22Rv1 (cell line): ENCODE data around the gene ENGASE.

Source experiments
- H3K27ac ChIP-seq: fragments of 450-650 bp; 2 replicates; pipeline ENCODE4 v1.5.1; 2017
- ZFX ChIP-seq: fragments of 450-650 bp; IDR thresholded peaks from 2 replicates; pipeline ENCODE4 v1.6.1; 2017; ENCODE audit warnings: antibody characterized with exemption, borderline replicate concordance
- TF ChIP-seq, protein P1 (sequence below): fragments of 450-650 bp; IDR thresholded peaks from 2 replicates; pipeline ENCODE4 v1.5.1; 2017; ENCODE audit warnings: mild to moderate bottlenecking

Gene ENGASE

DNA sequence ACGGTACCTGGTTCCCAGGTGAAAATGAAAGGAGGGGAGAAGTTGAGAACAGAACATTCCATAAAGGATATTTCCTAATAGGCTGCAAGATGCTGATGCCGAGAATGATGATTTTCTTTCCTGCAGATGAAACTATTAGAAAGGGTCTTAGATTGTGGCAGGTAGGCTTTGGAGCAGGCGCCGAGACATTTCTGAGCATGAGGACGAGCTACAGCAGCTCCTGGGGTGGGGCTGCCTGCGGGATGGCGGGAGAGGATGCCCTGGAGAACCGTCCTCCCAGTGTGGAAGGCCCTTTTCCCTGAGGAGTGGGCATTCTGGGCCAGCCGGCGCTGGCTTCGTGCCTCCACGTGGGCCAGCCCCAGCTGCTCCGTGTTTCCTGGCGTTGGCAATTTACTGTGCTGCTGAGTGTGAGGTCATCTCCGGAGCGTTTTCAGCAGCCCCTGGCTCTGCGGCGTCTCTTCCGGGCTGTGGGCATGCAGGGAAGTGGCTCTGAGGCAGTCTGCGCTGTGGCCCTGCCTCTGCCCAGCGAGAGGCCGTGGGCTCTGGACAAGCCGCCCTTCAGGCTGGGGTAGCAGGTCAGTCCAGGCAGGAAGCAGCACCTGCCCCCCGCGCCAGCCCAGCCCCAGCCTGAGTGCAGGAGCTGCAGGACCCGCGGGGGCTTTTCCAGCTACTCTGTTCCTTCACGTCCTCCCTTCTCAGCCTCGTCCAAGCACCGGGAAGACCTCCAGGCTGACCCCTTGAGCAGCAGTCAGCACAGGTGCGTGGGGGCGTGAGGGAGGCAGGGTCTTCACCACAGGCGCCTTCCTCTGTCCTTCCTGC is 12.2 kb downstream of the ENGASE start:
- TF ChIP-seq, protein P1, sequence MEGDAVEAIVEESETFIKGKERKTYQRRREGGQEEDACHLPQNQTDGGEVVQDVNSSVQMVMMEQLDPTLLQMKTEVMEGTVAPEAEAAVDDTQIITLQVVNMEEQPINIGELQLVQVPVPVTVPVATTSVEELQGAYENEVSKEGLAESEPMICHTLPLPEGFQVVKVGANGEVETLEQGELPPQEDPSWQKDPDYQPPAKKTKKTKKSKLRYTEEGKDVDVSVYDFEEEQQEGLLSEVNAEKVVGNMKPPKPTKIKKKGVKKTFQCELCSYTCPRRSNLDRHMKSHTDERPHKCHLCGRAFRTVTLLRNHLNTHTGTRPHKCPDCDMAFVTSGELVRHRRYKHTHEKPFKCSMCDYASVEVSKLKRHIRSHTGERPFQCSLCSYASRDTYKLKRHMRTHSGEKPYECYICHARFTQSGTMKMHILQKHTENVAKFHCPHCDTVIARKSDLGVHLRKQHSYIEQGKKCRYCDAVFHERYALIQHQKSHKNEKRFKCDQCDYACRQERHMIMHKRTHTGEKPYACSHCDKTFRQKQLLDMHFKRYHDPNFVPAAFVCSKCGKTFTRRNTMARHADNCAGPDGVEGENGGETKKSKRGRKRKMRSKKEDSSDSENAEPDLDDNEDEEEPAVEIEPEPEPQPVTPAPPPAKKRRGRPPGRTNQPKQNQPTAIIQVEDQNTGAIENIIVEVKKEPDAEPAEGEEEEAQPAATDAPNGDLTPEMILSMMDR, result no peak
- no peak for TF ChIP-seq ZFX
- H3K27ac ChIP-seq, result no peak overlapping the region

DNA sequence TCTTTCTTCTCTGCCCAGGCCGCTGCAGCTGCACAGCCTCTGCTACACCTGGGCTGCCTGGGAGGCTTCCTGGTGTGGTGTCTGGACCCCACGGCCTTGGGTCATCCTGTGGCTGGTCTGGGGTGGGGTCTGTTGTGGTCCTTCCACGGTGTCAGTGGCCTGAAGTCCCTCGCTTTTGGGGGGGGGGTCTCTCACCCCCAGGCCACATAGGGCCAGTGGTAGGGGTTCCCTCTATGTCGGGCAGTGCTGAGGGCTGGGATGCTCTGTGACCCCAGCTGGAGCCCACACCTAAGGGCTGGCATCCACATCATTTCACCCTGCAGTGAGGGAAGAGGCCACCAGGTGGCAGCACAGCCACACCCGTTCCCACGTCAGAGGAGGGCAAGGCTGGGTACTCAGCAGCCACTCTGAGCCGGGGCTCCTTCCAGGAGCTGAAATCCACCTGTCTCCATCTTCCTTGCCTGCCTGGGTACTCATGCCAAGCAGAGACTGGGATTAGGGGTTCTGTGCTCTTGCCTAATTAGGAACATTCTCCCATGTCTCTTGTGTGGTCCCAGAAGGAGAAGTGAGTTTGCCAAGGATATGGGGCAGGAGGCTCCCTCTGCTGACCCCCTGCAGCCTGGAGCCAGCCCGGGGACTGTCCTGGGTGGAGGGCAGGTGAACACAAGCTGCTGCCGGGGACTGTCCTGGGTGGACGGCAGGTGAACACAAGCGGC is 13.0 kb downstream of the ENGASE start:
- TF ChIP-seq ZFX, result no peak
- TF ChIP-seq, protein P1, result peak; percentile 88
- no peak overlapping the region for H3K27ac ChIP-seq

DNA sequence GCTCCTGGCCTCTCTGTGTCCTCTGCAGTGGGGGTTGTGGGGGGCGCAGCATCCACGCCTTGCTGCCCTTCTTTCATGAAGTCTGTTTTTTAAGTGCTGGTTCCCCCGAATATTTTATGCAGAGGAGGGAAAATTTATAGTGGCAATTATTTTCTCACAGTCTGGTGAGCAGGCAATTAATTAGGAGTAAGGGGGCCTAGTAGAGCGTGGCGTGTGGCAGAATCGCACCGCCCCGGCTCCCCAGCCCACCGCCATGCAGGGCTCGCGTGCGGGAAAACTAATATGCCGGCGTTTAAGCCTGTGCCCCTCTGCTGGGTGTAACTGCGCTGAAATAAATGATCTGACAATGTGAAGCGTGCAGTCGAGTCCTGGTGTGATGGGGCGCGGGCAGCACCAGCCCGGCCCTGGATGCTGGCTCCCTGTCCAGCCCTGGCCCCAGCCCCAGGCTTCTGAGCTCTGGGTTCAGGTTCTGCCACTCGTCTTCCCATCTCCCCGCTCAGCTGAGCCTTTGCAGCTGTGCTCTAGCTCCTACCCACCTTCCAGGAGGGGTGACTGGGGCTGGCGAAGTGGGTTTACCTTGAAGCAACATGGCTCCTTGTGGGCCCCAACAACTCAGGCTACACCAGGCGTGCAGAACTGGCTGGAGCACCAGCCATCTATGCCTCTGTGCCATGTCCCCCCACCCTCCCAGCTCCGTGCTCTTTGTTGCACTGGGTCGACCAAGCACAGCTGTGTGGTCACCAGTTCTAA is 13.8 kb downstream of the ENGASE start:
- no peak overlapping the region for H3K27ac ChIP-seq
- TF ChIP-seq, protein P1, result no peak
- no peak for TF ChIP-seq ZFX

DNA sequence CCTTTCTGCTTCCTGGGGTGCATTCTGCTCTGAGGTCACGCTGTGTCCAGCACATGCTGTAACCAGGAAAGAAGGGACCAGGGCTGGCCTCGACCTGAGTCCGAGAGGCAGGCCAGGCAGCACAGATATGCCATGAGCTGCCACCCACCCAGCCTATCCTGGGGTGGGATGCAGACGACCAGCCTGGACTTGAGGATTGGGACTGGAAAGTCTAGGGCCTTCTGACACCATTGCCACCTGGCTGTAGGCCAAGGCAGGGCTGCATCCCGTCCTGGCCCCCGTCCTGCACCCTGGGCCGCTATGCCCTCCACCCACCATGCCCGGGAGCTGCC is 14.3 kb downstream of the ENGASE start:
- no peak overlapping the region for H3K27ac ChIP-seq
- no peak for TF ChIP-seq ZFX
- TF ChIP-seq, protein P1, result no peak

DNA sequence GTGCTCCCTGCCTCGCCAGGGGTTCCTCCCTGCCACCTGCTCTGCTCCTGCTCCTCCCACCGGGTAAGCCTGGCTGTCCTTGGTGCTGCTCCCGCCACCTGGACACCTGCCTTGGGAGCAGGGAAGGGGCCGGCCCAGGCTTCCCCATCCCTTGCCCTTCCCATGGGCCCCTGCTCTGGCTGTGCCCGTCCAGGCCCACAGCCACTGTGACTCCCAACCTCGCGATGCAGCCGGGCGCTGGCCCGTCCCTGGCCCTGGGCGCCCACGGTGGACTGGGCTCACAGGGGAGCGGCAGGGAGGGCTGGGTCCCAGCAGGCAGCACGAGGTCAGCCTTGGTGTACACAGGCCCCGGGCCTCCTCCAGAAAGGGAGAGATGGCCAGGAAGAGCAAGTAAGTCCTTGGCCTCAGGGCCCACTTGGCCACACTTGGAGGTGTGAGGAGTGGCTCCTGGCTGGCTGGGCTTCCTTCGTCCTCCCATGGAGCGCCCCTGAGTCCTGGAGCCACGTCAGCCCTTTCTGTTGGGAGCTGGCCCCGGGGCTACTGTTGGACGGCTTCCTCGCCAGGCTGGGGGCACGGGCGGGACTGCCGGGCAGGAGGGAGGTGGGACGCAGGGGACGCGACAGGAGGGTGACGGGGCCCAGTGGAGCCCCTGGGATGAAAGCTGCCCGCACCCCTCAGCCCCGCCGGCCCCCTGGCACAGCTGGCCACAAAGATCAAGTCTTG is 15.3 kb downstream of the ENGASE start:
- TF ChIP-seq, protein P1, result no peak
- TF ChIP-seq ZFX, result no peak
- H3K27ac ChIP-seq, result no peak overlapping the region

DNA sequence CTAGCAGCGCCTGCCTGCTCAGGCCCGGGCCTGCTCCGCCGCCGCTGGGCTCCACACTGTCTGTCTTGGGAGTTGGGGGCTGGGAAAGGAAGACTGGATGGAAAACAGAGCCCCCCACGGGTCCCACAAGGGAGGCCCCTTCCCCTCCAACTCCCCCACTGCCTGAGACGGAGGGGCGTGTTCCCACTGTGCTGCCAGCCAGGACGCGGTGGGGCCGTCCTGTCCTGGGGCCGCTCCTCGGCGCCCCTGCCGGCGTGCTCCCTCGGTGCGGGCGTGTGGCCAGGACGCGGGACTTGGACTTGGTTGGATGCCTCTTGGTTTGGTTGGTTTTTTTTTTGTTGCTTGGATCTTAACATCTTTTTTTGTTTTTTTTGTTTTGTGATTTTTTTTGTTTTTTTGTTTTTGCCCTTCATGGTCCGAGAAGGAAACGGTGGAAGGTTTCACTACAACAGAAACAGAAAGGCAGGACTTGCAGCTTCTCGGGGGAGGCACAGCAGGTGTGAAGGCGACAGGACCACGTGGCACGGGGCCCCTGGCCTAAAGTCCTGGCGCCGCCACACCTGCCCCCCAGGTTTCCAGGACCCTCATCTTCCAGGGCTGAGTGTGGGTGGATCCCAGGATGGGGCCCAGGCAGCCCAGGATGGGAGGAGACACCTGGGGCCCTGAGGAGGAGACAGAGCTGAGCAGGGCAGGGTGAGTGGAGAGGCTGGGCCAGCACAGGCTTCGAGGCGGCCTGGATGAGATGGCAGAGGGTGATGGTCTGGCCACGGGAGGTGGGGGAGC is 16.0 kb downstream of the ENGASE start:
- TF ChIP-seq, protein P1, result peak; percentile 61
- TF ChIP-seq ZFX, result no peak
- no peak overlapping the region for H3K27ac ChIP-seq
